Measurements from ENCODE around the gene RRH.
A peak's percentile ranks its signal among the peaks of the same experiment; 100 is the strongest.

RRH gene

DNA sequence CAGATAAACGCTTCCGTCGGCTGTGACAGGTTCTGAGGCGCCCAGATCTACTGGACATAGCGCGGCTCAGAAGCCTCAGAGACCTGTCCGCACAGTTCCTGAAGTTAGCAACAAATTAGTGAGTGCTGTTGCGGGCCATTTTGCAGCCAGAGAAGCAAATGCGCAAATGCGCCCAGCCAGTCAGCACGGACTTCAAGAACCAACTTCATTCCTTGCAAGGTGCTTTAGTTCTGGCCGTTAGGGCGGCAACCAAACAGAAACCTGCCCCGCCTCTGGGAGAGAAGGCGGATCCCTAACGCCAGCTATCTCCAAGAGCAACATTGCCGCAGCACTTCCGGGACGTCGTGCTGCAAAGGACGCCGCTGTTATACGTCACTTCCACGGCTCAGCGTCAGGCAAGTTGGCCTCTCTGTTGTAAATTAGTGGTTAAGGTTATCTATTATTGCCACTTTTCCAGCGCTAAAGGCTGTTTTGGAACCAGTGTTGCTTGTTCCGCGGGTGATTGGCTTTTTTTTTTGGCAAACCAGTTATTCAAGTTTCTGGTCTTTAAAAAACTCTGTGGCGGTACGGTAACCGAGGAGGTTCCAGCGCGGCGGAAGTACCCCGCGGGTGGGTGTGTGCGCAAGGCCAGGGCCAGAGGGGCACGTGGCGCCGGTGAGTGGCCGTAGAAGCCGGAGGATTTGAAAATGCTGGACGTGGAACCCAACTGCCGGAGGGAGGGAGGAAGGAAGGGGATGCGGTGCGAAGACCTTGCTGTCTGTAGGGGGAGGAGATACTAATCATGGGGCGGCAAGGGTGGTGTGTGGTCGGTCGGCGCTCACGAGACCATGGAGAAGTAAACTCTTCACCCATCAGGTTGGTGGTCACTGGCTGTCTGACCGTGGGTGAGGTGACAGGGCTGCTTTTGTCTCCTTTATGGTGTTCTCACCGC lies 12.4 kb upstream of the RRH start, which contains the start of gene GAR1:
Gene GAR1, plus strand, starts transcription at position 612 of the 931 bp plus-strand sequence. CDS start 403 bp downstream, outside the sequence.
- H3K36me3 Mint-ChIP-seq (ENCODE audit: low read depth): peaks cover 44% of the 10 kb centered on the region
- no peaks in the 10 kb centered on the region for H3K27me3 Mint-ChIP-seq
- peaks cover 46% of the 10 kb centered on the region for H3K4me1 Mint-ChIP-seq (ENCODE audit: low read depth)
- intact Hi-C loops (cut with micrococcal nuclease): loop anchor here (1.0 to 10.0 kb wide), 5 partner anchors 85 to 1191 kb away; partner anchors contain the start of genes CASP6, MCUB, PLA2G12A and RPL34
- H3K4me3 Mint-ChIP-seq: peak within 1 kb of the TSS; percentile 89
- H3K9me3 Mint-ChIP-seq: no peaks in the 10 kb centered on the region
- peak within 1 kb of the TSS; percentile 93 for H3K27ac Mint-ChIP-seq

DNA sequence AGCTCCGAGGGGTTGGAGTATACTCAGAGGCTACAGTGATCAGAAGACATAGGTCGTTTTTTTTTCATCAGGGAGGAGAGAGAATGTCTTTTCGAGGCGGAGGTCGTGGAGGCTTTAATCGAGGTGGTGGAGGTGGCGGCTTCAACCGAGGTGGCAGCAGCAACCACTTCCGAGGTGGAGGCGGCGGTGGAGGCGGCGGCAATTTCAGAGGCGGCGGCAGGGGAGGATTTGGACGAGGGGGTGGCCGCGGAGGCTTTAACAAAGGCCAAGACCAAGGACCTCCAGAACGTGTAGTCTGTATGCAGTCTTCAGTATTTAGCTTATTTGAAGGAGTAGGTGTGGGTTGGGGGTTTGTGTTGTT lies 11.7 kb upstream of the RRH start:
- Mint-ChIP-seq H3K4me1 (ENCODE audit: low read depth) (peaks cover 47% of the 10 kb centered on the region), H3K9me3 (no peaks in the 10 kb centered on the region), H3K4me3 (peak overlapping the region; percentile 89), H3K27ac (peak overlapping the region; percentile 93), H3K27me3 (no peaks in the 10 kb centered on the region), H3K36me3 (ENCODE audit: low read depth) (peaks cover 51% of the 10 kb centered on the region)
- intact Hi-C loops (cut with micrococcal nuclease): loop anchor here (5.0 to 10.0 kb wide), 2 partner anchors 384 to 1191 kb away; partner anchors contain the start of genes RPL34 and SEC24B

DNA sequence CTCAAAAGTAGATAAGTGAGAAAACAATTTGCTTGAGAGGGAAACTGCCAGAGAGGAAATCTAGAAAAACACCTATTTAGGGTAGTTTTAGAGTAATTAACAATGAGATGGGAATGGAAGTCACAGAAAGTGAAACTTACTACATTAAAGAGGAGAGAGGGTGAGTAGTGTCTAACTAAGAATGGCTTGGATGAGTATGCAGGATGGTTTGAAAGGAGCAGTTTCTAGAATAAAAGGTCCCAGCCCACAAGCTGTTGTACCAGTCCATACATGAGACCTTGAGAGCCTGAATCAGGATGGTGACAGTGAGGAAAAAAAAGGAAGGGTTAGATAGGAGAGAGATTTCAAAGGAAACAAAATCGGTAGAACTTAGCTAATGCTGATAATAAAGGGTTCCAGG lies 10.9 kb upstream of the RRH start:
- Mint-ChIP-seq H3K4me1 (ENCODE audit: low read depth) (peaks cover 47% of the 10 kb centered on the region), H3K4me3 (no peak overlapping the region), H3K27me3 (no peaks in the 10 kb centered on the region), H3K9me3 (no peaks in the 10 kb centered on the region), H3K36me3 (ENCODE audit: low read depth) (peaks cover 58% of the 10 kb centered on the region), H3K27ac (peak overlapping the region; percentile 5)
- intact Hi-C loops (cut with micrococcal nuclease): loop anchor here (5.0 to 10.0 kb wide), 2 partner anchors 385 to 1192 kb away; partner anchors contain the start of genes RPL34 and SEC24B

DNA sequence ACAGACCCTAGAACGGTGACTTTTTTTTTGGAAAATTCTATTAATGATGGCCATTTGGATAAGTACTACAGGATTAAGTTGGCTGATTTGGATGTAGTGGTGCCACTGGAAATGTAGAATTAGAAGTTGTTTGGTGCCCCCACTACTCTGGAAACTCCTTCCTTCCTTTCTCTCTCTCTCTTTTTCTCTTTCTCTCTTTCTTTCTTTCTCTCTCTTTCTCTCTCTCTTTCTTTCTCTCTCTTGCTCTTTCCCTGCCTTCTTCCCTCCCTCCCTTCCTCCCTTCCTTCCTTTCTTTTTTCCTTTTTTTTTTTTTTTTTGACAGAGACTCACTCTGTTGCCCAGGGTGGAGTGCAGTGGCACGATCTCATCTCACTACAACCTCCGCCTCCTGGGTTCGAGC lies 9.5 kb upstream of the RRH start:
- Mint-ChIP-seq H3K27ac (no peak overlapping the region), H3K4me1 (ENCODE audit: low read depth) (peaks cover 39% of the 10 kb centered on the region), H3K36me3 (ENCODE audit: low read depth) (peaks cover 71% of the 10 kb centered on the region), H3K9me3 (no peaks in the 10 kb centered on the region), H3K27me3 (no peaks in the 10 kb centered on the region), H3K4me3 (no peak overlapping the region)
- intact Hi-C loops (cut with micrococcal nuclease): loop anchor here (5.0 to 10.0 kb wide), 2 partner anchors 386 to 1193 kb away; partner anchors contain the start of genes RPL34 and SEC24B

DNA sequence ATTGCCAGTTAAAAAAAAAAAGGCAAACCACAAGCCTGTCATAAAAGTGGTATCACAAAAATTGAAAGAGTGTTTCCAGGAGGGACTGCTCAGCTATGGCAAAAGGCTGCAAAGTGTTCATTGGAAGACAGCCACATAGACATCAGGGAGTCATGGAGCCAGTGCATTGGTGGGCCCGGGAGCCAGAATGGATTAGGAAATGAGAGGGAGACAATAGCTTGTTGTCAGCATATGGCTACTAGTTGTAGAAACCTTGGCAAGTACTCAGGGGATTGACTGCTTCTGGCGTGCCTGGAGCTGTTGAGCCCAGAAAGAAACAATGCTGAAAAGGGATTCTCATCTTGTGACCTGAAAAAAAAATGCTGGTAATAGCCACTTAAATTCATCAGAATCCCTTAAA lies 7.2 kb upstream of the RRH start:
- Mint-ChIP-seq H3K4me1 (ENCODE audit: low read depth) (peaks cover 32% of the 10 kb centered on the region), H3K27me3 (no peaks in the 10 kb centered on the region), H3K4me3 (no peak overlapping the region), H3K9me3 (no peaks in the 10 kb centered on the region), H3K27ac (no peak overlapping the region), H3K36me3 (ENCODE audit: low read depth) (peaks cover 75% of the 10 kb centered on the region)
- intact Hi-C loops (cut with micrococcal nuclease): loop anchor here (10.0 kb wide), 1 partner anchor 286 kb away; no protein-coding TSS in a partner anchor

DNA sequence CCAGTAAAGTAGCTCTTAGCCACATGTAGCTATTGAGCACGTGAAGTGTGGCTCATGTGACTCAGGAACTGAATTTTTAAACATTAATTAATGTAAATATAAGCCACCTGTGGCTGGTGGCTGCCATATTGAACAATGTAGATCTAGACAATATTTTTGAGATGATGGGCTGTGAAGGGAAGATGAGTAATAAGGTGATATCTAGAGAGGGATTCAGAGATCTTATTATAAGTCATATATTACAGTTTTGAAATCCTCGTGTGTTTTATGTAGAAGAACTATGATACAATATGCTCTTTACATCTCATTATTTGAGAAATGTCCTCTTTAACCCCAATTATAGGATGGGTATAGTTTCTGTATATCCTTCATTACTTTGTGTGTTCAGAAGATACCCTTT lies 6.6 kb upstream of the RRH start:
- Mint-ChIP-seq H3K27ac (no peak overlapping the region), H3K27me3 (no peaks in the 10 kb centered on the region), H3K36me3 (ENCODE audit: low read depth) (peaks cover 70% of the 10 kb centered on the region), H3K4me1 (ENCODE audit: low read depth) (peaks cover 26% of the 10 kb centered on the region), H3K4me3 (no peak overlapping the region), H3K9me3 (no peaks in the 10 kb centered on the region)
- intact Hi-C loops (cut with micrococcal nuclease): loop anchor here (10.0 kb wide), 1 partner anchor 286 kb away; no protein-coding TSS in a partner anchor

GRCh38 chr4:109826719-109827118 lies 1.1 kb upstream of the RRH start:
- Mint-ChIP-seq H3K4me3 (no peak overlapping the region), H3K27ac (no peak overlapping the region), H3K27me3 (no peaks in the 10 kb centered on the region), H3K36me3 (ENCODE audit: low read depth) (peaks cover 22% of the 10 kb centered on the region), H3K4me1 (ENCODE audit: low read depth) (no peaks in the 10 kb centered on the region), H3K9me3 (no peaks in the 10 kb centered on the region)
- intact Hi-C loops (cut with micrococcal nuclease): loop anchor here (1.0 to 10.0 kb wide), 2 partner anchors 292 to 404 kb away; no protein-coding TSS in a partner anchor

DNA sequence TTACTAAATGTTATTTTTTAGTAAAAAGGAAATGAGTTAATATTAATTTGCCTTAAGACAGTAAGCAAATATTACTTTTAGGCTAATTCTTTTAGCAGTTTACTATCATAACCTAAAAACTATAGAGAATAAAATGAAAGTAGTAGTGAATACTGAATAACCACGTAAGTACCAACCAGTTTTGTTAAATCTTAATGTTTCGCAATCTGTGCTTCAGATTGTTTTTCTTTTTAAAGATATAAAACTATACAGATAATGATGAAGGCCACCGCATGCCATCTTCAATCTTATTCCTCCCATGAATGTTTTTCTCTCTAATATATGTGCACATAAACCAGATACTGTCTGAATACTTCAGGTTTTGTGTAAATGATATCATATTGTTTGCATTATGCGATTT lies 6.0 kb downstream of the RRH start:
- H3K4me1 Mint-ChIP-seq (ENCODE audit: low read depth): no peaks in the 10 kb centered on the region
- no peak overlapping the region for H3K27ac Mint-ChIP-seq
- H3K27me3 Mint-ChIP-seq: no peaks in the 10 kb centered on the region
- intact Hi-C loops (cut with micrococcal nuclease): no loop called here
- no peaks in the 10 kb centered on the region for H3K36me3 Mint-ChIP-seq (ENCODE audit: low read depth)
- H3K9me3 Mint-ChIP-seq: no peaks in the 10 kb centered on the region
- no peak overlapping the region for H3K4me3 Mint-ChIP-seq

DNA sequence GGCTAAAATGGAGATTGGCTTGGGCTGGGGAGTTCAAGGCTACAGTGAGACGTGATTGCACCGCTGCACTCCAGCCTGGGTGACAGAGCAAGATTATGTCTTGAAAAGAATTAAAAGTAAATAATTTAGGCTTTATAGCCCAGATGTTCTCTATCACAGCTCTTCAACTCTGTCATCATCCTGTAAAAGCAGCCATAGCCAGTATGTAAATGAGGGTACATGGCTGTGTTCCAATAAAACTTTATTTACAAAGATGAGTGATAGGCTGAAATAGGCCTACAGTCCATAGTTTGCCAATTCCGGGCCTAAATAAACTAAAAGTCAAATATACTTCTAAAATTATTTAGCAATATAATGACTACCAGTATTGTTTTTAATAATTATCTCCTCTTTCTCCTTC lies 9.2 kb downstream of the RRH start:
- Mint-ChIP-seq H3K9me3 (no peaks in the 10 kb centered on the region), H3K4me1 (ENCODE audit: low read depth) (no peaks in the 10 kb centered on the region), H3K36me3 (ENCODE audit: low read depth) (no peaks in the 10 kb centered on the region), H3K27ac (no peak overlapping the region), H3K4me3 (no peak overlapping the region), H3K27me3 (no peaks in the 10 kb centered on the region)
- intact Hi-C loops (cut with micrococcal nuclease): no loop called here

- no peaks in the 10 kb centered on the region for H3K9me3 Mint-ChIP-seq
- no peak overlapping the region for H3K27ac Mint-ChIP-seq
- no peaks in the 10 kb centered on the region for H3K4me1 Mint-ChIP-seq (ENCODE audit: low read depth)
- H3K36me3 Mint-ChIP-seq (ENCODE audit: low read depth): no peaks in the 10 kb centered on the region
- H3K4me3 Mint-ChIP-seq: no peak overlapping the region
- H3K27me3 Mint-ChIP-seq: no peaks in the 10 kb centered on the region
- intact Hi-C loops (cut with micrococcal nuclease): no loop called here
Measured at GRCh38 chr4:109846395-109847098, 18.8 kb downstream of the RRH start.

DNA sequence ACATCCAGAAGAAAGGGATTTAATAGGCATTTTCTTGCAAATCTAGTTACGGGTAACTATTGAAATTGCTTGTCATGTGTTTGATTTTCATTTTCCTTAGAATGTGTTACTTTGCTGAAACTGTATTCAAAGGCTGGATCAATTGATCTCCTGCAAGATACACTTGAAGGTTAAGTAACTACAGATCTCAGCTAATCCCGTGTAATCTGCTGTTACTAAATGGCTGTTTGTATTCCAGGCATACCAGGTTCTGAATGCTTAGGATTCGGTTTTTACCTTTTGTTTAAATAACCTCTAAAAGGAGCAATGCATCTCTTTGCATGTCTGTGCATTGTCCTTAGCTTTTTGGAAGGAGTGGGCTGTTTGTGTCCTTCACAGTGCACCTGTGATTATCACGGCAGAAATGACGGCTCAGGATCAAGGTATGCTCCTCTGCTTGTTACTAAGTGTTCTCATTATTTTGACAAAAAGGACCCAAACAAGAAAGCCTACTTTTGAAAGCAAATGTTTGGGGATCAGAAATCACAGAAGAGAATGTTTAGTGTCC lies 20.2 kb downstream of the RRH start, which contains the start of gene LRIT3:
Gene LRIT3, plus strand, starts transcription at position 212 of the 547 bp plus-strand sequence. Its CDS starts 95 bp downstream, at position 307.
- no peaks in the 10 kb centered on the region for H3K4me1 Mint-ChIP-seq (ENCODE audit: low read depth)
- intact Hi-C loops (cut with micrococcal nuclease): no loop called here

GRCh38 chr4:109848501-109848900 lies 20.7 kb downstream of the RRH start:
- H3K4me1 Mint-ChIP-seq (ENCODE audit: low read depth): no peaks in the 10 kb centered on the region
- no peaks in the 10 kb centered on the region for H3K36me3 Mint-ChIP-seq (ENCODE audit: low read depth)
- H3K4me3 Mint-ChIP-seq: no peak overlapping the region
- H3K27ac Mint-ChIP-seq: no peak overlapping the region
- intact Hi-C loops (cut with micrococcal nuclease): no loop called here
- H3K27me3 Mint-ChIP-seq: no peaks in the 10 kb centered on the region
- H3K9me3 Mint-ChIP-seq: no peaks in the 10 kb centered on the region

More for the DNA sequence above, 20.2 kb downstream of the RRH start, which contains the start of gene LRIT3:
- no peaks in the 10 kb centered on the region for H3K9me3 Mint-ChIP-seq
- no peaks in the 10 kb centered on the region for H3K27me3 Mint-ChIP-seq
- H3K36me3 Mint-ChIP-seq (ENCODE audit: low read depth): no peaks in the 10 kb centered on the region
- no peak within 1 kb of the TSS for H3K27ac Mint-ChIP-seq
- H3K4me3 Mint-ChIP-seq: no peak within 1 kb of the TSS

- Mint-ChIP-seq H3K27ac (no peak overlapping the region), H3K4me3 (no peak overlapping the region), H3K4me1 (ENCODE audit: low read depth) (no peaks in the 10 kb centered on the region), H3K9me3 (peaks cover 7% of the 10 kb centered on the region), H3K36me3 (ENCODE audit: low read depth) (no peaks in the 10 kb centered on the region), H3K27me3 (no peaks in the 10 kb centered on the region)
- intact Hi-C loops (cut with micrococcal nuclease): no loop called here
Measured at GRCh38 chr4:109850601-109851000, 22.8 kb downstream of the RRH start.

All from dendritic cell treated with granulocyte-macrophage colony-stimulating factor and Interleukin-4, amounts not matched to agents 40 ng/mL and 50 ng/mL, for 4 days (primary cell).